HG03280 (cell line): ENCODE data around the gene APLNR.

Experiments used
- ATAC-seq: cut with Tn5 transposase; IDR thresholded peaks from one replicate; pipeline ENCODE4 v1.9.1; 2021; ENCODE audit warnings: mild to moderate bottlenecking, moderate library complexity; ENCODE audit not compliant: unreplicated experiment

The APLNR gene

GRCh38 chr11:57251491-57252104 is 14.5 kb upstream of the APLNR start:
- ATAC-seq, result no peak

GRCh38 chr11:57251037-57251436 is 14.0 kb upstream of the APLNR start:
- no peak for ATAC-seq

- ATAC-seq, result peak; percentile 49
These were observed 12.6 kb upstream of the APLNR start for GRCh38 chr11:57249384-57250319.

GRCh38 chr11:57248780-57249383 is 11.8 kb upstream of the APLNR start:
- ATAC-seq, result peak; percentile 65

GRCh38 chr11:57244911-57245310 is 7.9 kb upstream of the APLNR start:
- no peak for ATAC-seq

- no peak for ATAC-seq
These were observed 4.4 kb upstream of the APLNR start for GRCh38 chr11:57241353-57241972.

GRCh38 chr11:57240757-57241156 is 3.7 kb upstream of the APLNR start:
- no peak for ATAC-seq

- no peak for ATAC-seq
These were observed 3.0 kb upstream of the APLNR start for GRCh38 chr11:57240007-57240406.

GRCh38 chr11:57239348-57239747 is 2.3 kb upstream of the APLNR start:
- no peak for ATAC-seq

GRCh38 chr11:57235761-57236703 is 1.0 kb downstream of the APLNR start:
- no peak for ATAC-seq

GRCh38 chr11:57233702-57234101 is 3.3 kb downstream of the APLNR start:
- no peak for ATAC-seq

- no peak for ATAC-seq
These were observed 5.4 kb downstream of the APLNR start for GRCh38 chr11:57231539-57232253.

- ATAC-seq, result no peak
These were observed 6.1 kb downstream of the APLNR start for GRCh38 chr11:57230791-57231538.

GRCh38 chr11:57230316-57230715 is 6.7 kb downstream of the APLNR start:
- no peak for ATAC-seq

GRCh38 chr11:57228600-57228999 is 8.4 kb downstream of the APLNR start:
- ATAC-seq, result no peak

- no peak for ATAC-seq
These were observed 12.5 kb downstream of the APLNR start for GRCh38 chr11:57224537-57224936.

- no peak for ATAC-seq
These were observed 12.9 kb downstream of the APLNR start for GRCh38 chr11:57224128-57224527.

- no peak for ATAC-seq
These were observed 13.4 kb downstream of the APLNR start for GRCh38 chr11:57223601-57224000.

GRCh38 chr11:57222239-57222638 is 14.8 kb downstream of the APLNR start:
- ATAC-seq, result no peak
